Esophagus muscularis mucosa (tissue), 4 donors: Measurements from ENCODE around the gene MEIS3. TPM values are rescaled to one million over a fixed set of nuclear protein-coding genes. Genes with fewer than 3 reads are reported as not detected.

Experiments used
- DNase-seq: peaks from one replicate; pipeline ENCODE4 v3.0.0-alpha.2; 2017; ENCODE audit errors: extremely low spot score
- H3K27ac ChIP-seq, 4 donors: fragments of 200-600 bp; sonication (generic); replicated peaks in 1 of 4; 1 replicate in 3 of 4; 2 replicates in 1 of 4; pipeline ENCODE4 v1.5.1; 2016 to 2019; ENCODE audit warnings: mild to moderate bottlenecking in 1 of 4
- H3K27me3 ChIP-seq, 4 donors: fragments of 200-600 bp; sonication (generic); one replicate each; pipeline versions ENCODE4 v1.5.1 to v1.6.0; 2016 to 2019
- H3K36me3 ChIP-seq, 4 donors: fragments of 200-600 bp; sonication (generic); one replicate each; pipeline ENCODE4 v1.5.1; 2016 to 2019
- H3K4me1 ChIP-seq, 4 donors: fragments of 200-600 bp; sonication (generic); one replicate each; pipeline ENCODE4 v1.5.1; 2016 to 2019
- H3K4me3 ChIP-seq, 4 donors: fragments of 200-600 bp; sonication (generic); 1 replicate in 2 of 4; 2 replicates in 2 of 4; pipeline ENCODE4 v1.5.1; 2016 to 2019; ENCODE audit warnings: mild to moderate bottlenecking in 4 of 4, moderate library complexity in 1 of 4
- H3K9me3 ChIP-seq, 4 donors: fragments of 200-600 bp; sonication (generic); 1 replicate in 3 of 4; 2 replicates in 1 of 4; pipeline ENCODE4 v1.5.1; 2016 to 2019
- CTCF ChIP-seq, 3 experiments: fragments of 200-600 bp in 2 of 3; fragments of 450-650 bp in 1 of 3; sonication (generic) in 2 of 3; IDR thresholded peaks; one replicate each; pipeline ENCODE4 v1.5.1; 2017 to 2019; ENCODE audit warnings: antibody characterized with exemption in 3 of 3, mild to moderate bottlenecking in 2 of 3, moderate library complexity in 1 of 3
- EP300 ChIP-seq: sonication (generic); formaldehyde crosslinking; IDR thresholded peaks from one replicate; pipeline ENCODE4 v1.6.1; 2017; ENCODE audit warnings: antibody characterized with exemption
- POLR2A ChIP-seq: fragments of 450-650 bp; IDR thresholded peaks from one replicate; pipeline ENCODE4 v1.6.1; 2017; ENCODE audit warnings: antibody characterized with exemption, moderate library complexity, mild to moderate bottlenecking, low read depth
- POLR2AphosphoS5 ChIP-seq, 2 donors: sonication (generic); formaldehyde crosslinking; IDR thresholded peaks; one replicate each; pipeline ENCODE4 v1.6.1; 2017; ENCODE audit warnings: antibody characterized with exemption in 2 of 2
- WGBS: methylation state at CpG from one replicate; pipeline ENCODE4 v1.1.5; 2018; 5-methylcytosine and 5-hydroxymethylcytosine counted together
- intact Hi-C: fragments of 100-400 bp; cut with DNase I; formaldehyde crosslinking; loops from one replicate; pipeline ENCODE4 v1.15.1; 2023
- total RNA-seq, 4 donors: library from RNA; depleted of rRNA; stranded (reverse); fragments of >200 nt; gene quantifications; one replicate each; pipeline versions ENCODE4 v1.1.0 to v1.2.1, GENCODE V29; 2016

MEIS3 gene
- total RNA-seq, 4 donors from 2014 or later: 22.8 to 33.2 (median 30.7) TPM

- no peak overlapping the region for H3K4me3 ChIP-seq
- H3K9me3 ChIP-seq: no peaks in the 10 kb centered on the region
- no peak overlapping the region for H3K27ac ChIP-seq
- DNase-seq: no peak
- intact Hi-C loops: no loop called here
- TF ChIP-seq POLR2A: no peak
- no peak for TF ChIP-seq POLR2AphosphoS5 (IDR thresholded peaks at IDR 0.05)
- TF ChIP-seq EP300: no peak
- no peak for TF ChIP-seq CTCF (IDR thresholded peaks at IDR 0.05)
- WGBS: 72% methylated on average over 6 of the region's 6 CpGs
- H3K36me3 ChIP-seq: peaks cover 76 to 100% (median 99%) of the 10 kb centered on the region in 4 donors
- no peaks in the 10 kb centered on the region for H3K27me3 ChIP-seq
- peaks cover 0 to 2% (median 0%) of the 10 kb centered on the region in 4 donors for H3K4me1 ChIP-seq
Observed at GRCh38 chr19:47358936-47359335, 60.4 kb downstream of the MEIS3 start.

GRCh38 chr19:47357788-47358680 lies 61.3 kb downstream of the MEIS3 start:
- H3K36me3 ChIP-seq: peaks cover 70 to 100% (median 99%) of the 10 kb centered on the region in 4 donors
- TF ChIP-seq CTCF (IDR thresholded peaks at IDR 0.05): no peak
- no peak for TF ChIP-seq POLR2AphosphoS5 (IDR thresholded peaks at IDR 0.05)
- no peak for TF ChIP-seq EP300
- TF ChIP-seq POLR2A: no peak

GRCh38 chr19:47356900-47357299 lies 62.4 kb downstream of the MEIS3 start:
- H3K36me3 ChIP-seq: peaks cover 63 to 97% (median 95%) of the 10 kb centered on the region in 4 donors
- no peaks in the 10 kb centered on the region for H3K27me3 ChIP-seq
- WGBS: 94% methylated on average over 6 of the region's 6 CpGs
- no peak overlapping the region for H3K27ac ChIP-seq
- TF ChIP-seq POLR2AphosphoS5 (IDR thresholded peaks at IDR 0.05) (no peak), CTCF (IDR thresholded peaks at IDR 0.05) (no peak), EP300 (no peak), POLR2A (no peak)
- DNase-seq: no peak
- intact Hi-C loops: no loop called here
- H3K9me3 ChIP-seq: no peaks in the 10 kb centered on the region
- peaks cover 0 to 20% (median 0%) of the 10 kb centered on the region in 4 donors for H3K4me1 ChIP-seq
- no peak overlapping the region for H3K4me3 ChIP-seq

More at GRCh38 chr19:47357788-47358680, 61.3 kb downstream of the MEIS3 start:
- H3K9me3 ChIP-seq: no peaks in the 10 kb centered on the region
- no peak overlapping the region for H3K4me3 ChIP-seq
- no peak overlapping the region for H3K27ac ChIP-seq
- no peaks in the 10 kb centered on the region for H3K27me3 ChIP-seq
- H3K4me1 ChIP-seq: peaks cover 0 to 10% (median 0%) of the 10 kb centered on the region in 4 donors
- WGBS: 90% methylated on average over 25 of the region's 28 CpGs
- DNase-seq: no peak
- intact Hi-C loops: no loop called here

GRCh38 chr19:47353307-47353712 lies 66.0 kb downstream of the MEIS3 start:
- Histone ChIP-seq H3K27ac (no peak overlapping the region), H3K9me3 (no peaks in the 10 kb centered on the region), H3K4me1 (peaks cover 15 to 51% (median 22%) of the 10 kb centered on the region in 4 donors), H3K4me3 (no peak overlapping the region), H3K27me3 (no peaks in the 10 kb centered on the region), H3K36me3 (peaks cover 36 to 61% (median 60%) of the 10 kb centered on the region in 4 donors)
- TF ChIP-seq CTCF (IDR thresholded peaks at IDR 0.05): no peak
- DNase-seq: no peak
- intact Hi-C loops: no loop called here
- 91% methylated on average over 7 of the region's 24 CpGs for WGBS

Other genes with a start within 250 kb of the MEIS3 start
- gene BBC3, start 188.3 kb downstream of the MEIS3 start, total RNA-seq: 10 to 100 TPM in 2 of 4 donors, 1 to 10 TPM in 2; 5.0 to 21.3 (median 11.5) TPM
- 10 to 100 TPM; 22.4 to 30.6 (median 25.5) TPM for gene CCDC9, start 163.0 kb downstream of the MEIS3 start, total RNA-seq
- gene INAFM1, start 144.6 kb downstream of the MEIS3 start, total RNA-seq: 10 to 100 TPM; 12.5 to 17.4 (median 16.9) TPM
- 10 to 100 TPM in 1 of 4 donors, 1 to 10 TPM in 3; 5.0 to 32.6 (median 7.0) TPM for gene C5AR1, start 109.7 kb downstream of the MEIS3 start, total RNA-seq
- 1 to 10 TPM in 1 of 4 donors, under 1 TPM in 3; 0.42 to 4.6 (median 0.72) TPM for gene C5AR2, start 87.4 kb downstream of the MEIS3 start, total RNA-seq
- 10 to 100 TPM in 3 of 4 donors, 1 to 10 TPM in 1; 9.1 to 15.6 (median 12.2) TPM for gene DHX34, start 70.2 kb downstream of the MEIS3 start, total RNA-seq
- gene SLC8A2, start 52.4 kb upstream of the MEIS3 start, total RNA-seq: 10 to 100 TPM in 2 of 4 donors, 1 to 10 TPM in 2; 6.2 to 18.7 (median 10.4) TPM
- 1 to 10 TPM; 2.3 to 9.4 (median 5.2) TPM for gene KPTN, start 64.7 kb upstream of the MEIS3 start, total RNA-seq
- gene NAPA, start 95.5 kb upstream of the MEIS3 start, total RNA-seq: 100 to 1,000 TPM; 109 to 164 (median 148) TPM
- gene ZNF541, start 153.6 kb upstream of the MEIS3 start, total RNA-seq: under 1 TPM in 3 of 4 donors, not detected in 1; 0.17 to 0.23 (median 0.19) TPM
- 10 to 100 TPM; 10.9 to 15.0 (median 13.8) TPM for gene BICRA, start 189.6 kb upstream of the MEIS3 start, total RNA-seq